DND-41 (cell line): ENCODE data around the gene PGAP3.

Source experiments
- ATAC-seq: fragments of 200-7000 bp; cut with Tn5 transposase; 3 replicates; pipeline ENCODE4 v1.9.1; 2021; ENCODE audit warnings: low read depth; ENCODE audit not compliant: insufficient read depth
- DNase-seq: peaks from one replicate; pipeline ENCODE4 v3.0.0-alpha.2; 2020
- H2AFZ ChIP-seq: 2 replicates; pipeline ENCODE4 v1.6.0; 2012; ENCODE audit warnings: low read depth, low read length
- H3K27ac ChIP-seq: 2 replicates; pipeline ENCODE4 v1.5.1; 2012; ENCODE audit warnings: low read length, inconsistent platforms
- H3K27me3 ChIP-seq: fragments of 200-600 bp; sonication (generic); 2 replicates; pipeline ENCODE4 v1.6.0; 2012; ENCODE audit warnings: low read length, mild to moderate bottlenecking, inconsistent platforms; ENCODE audit not compliant: insufficient read depth, poor library complexity
- H3K36me3 ChIP-seq: 2 replicates; pipeline ENCODE4 v1.5.1; 2012; ENCODE audit warnings: low read length, inconsistent platforms; ENCODE audit not compliant: insufficient read depth
- H3K4me1 ChIP-seq: 2 replicates; pipeline ENCODE4 v1.5.1; 2012; ENCODE audit warnings: mild to moderate bottlenecking, low read length; ENCODE audit not compliant: insufficient read depth
- H3K4me2 ChIP-seq: 2 replicates; pipeline ENCODE4 v1.6.0; 2012; ENCODE audit warnings: mild to moderate bottlenecking, moderate library complexity, low read length, inconsistent platforms; ENCODE audit not compliant: insufficient read depth
- H3K4me3 ChIP-seq, 2 experiments: fragments of 200-600 bp in 1 of 2; shearing (Covaris generic) in 1 of 2; 2 replicates each; pipeline ENCODE4 v1.5.1; 2012 to 2016; ENCODE audit warnings: inconsistent platforms in 2 of 2, low read length in 2 of 2, mild to moderate bottlenecking in 2 of 2, low read depth in 1 of 2, moderate library complexity in 1 of 2
- H3K79me2 ChIP-seq: 2 replicates; pipeline ENCODE4 v1.6.0; 2012; ENCODE audit warnings: low read length, inconsistent platforms; ENCODE audit not compliant: insufficient read depth
- H3K9ac ChIP-seq: 2 replicates; pipeline ENCODE4 v1.6.0; 2012; ENCODE audit warnings: low read depth, mild to moderate bottlenecking, inconsistent platforms, low read length, moderate library complexity
- H3K9me3 ChIP-seq: 2 replicates; pipeline ENCODE4 v1.5.1; 2012; ENCODE audit warnings: low read length, moderate library complexity, mild to moderate bottlenecking, inconsistent platforms; ENCODE audit not compliant: insufficient read depth, severe bottlenecking
- H4K20me1 ChIP-seq: 2 replicates; pipeline ENCODE4 v1.6.0; 2012; ENCODE audit warnings: low read length; ENCODE audit not compliant: insufficient read depth
- EZH2 ChIP-seq: IDR thresholded peaks from 3 replicates; pipeline ENCODE4 v1.6.1; 2012; ENCODE audit warnings: borderline replicate concordance, low read depth, mild to moderate bottlenecking, moderate library complexity, low read length, inconsistent platforms; ENCODE audit not compliant: severe bottlenecking
- TF ChIP-seq, protein P1 (sequence below): IDR thresholded peaks from 2 replicates; pipeline ENCODE4 v1.5.1; 2012; ENCODE audit warnings: borderline replicate concordance, low read length, moderate library complexity, mild to moderate bottlenecking; ENCODE audit not compliant: poor library complexity, severe bottlenecking; ENCODE audit errors: extremely low read depth

PGAP3 gene

DNA sequence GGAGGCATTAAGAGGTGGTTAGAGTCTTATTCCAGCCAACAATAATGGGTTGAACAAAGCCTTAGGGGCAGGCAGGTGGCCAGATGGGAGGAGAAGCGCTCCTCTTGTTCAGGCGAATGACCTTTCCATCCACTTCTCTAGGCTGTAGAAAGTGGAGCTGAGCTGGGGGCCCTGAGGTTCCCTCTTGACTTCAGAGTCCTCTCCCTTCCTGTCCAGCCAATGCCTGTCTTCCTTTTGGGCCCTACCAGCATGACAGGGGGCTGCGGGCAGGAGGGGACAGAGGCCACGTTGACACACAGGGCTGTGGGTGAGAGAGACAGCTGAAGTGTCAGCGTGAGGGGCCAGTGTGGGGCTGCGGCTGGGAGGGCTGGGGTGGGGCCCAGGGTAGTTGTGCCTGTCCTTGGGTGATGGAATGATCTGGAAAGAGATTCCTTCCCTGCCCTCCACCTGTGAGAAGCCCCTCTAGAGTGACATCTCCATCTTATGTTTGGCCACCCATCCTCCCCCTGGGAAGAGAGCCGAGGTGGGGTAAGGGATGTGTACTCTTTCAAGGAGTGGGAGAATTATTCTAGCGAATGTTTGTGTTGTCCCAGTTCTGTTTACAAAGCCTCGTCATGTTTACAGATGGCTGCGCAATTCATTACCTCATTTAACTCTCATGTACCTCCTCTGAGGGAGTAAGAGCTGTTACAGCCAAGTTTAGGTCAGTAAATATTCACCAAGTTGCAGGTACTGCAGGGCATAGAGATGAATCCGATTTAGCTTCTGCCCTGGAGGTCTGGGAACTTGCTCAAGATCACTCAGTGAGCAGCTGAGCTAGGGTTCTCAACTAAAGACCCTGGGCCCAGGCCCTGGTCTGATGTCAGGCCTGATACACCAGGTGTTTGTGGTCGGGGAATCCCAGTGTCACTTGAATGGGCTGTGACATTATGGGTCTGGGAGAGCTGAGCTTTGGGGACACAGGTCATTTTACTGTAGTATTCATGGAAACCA lies 15.3 kb upstream of the PGAP3 start:
- no peaks in the 10 kb centered on the region for H3K27me3 ChIP-seq

DNA sequence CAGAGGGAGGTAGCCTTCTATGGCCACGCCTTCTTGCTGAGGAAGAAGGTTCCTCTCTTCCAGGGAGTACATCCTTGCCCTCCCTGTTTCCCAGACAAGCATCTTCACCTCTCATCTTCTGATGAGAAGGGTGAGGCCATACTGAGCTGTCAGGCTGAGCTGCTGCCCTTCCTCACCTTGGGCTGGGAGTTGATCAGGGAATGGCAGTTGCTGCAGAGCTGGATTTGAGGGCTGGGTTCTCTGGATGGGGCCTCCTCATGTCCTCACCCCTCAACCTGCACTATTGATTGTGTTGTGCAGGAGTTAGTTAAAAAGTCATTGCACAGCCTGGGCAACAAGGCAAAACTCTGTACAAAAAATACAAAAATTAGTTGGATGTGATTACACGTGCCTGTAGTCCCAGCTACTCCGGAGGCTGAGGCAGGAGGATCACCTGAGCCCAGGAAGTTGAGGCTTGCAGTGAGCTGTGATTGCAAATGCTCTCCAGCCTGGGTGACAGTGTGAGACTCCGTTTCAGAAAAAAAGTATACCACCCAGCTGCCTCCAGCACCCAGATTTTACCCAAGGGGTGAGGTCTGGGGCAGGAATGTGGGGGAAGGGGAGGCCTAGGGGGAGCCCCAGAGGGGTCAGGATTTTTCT lies 14.0 kb upstream of the PGAP3 start:
- TF ChIP-seq, protein P1, sequence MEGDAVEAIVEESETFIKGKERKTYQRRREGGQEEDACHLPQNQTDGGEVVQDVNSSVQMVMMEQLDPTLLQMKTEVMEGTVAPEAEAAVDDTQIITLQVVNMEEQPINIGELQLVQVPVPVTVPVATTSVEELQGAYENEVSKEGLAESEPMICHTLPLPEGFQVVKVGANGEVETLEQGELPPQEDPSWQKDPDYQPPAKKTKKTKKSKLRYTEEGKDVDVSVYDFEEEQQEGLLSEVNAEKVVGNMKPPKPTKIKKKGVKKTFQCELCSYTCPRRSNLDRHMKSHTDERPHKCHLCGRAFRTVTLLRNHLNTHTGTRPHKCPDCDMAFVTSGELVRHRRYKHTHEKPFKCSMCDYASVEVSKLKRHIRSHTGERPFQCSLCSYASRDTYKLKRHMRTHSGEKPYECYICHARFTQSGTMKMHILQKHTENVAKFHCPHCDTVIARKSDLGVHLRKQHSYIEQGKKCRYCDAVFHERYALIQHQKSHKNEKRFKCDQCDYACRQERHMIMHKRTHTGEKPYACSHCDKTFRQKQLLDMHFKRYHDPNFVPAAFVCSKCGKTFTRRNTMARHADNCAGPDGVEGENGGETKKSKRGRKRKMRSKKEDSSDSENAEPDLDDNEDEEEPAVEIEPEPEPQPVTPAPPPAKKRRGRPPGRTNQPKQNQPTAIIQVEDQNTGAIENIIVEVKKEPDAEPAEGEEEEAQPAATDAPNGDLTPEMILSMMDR = no peak
- TF ChIP-seq EZH2 = no peak
- no peak for ATAC-seq
- no peak for DNase-seq
- no peak overlapping the region for H3K27ac ChIP-seq
- no peaks in the 10 kb centered on the region for H3K9me3 ChIP-seq
- H3K9ac ChIP-seq = no peak overlapping the region
- no peaks in the 10 kb centered on the region for H3K4me1 ChIP-seq
- no peak overlapping the region for H3K4me3 ChIP-seq
- no peaks in the 10 kb centered on the region for H3K27me3 ChIP-seq
- H4K20me1 ChIP-seq = no peaks in the 10 kb centered on the region
- no peak overlapping the region for H3K4me2 ChIP-seq
- H2AFZ ChIP-seq = no peak overlapping the region
- no peaks in the 10 kb centered on the region for H3K79me2 ChIP-seq
- no peaks in the 10 kb centered on the region for H3K36me3 ChIP-seq

More for the DNA sequence above, 15.3 kb upstream of the PGAP3 start:
- Histone ChIP-seq H4K20me1 (no peaks in the 10 kb centered on the region), H3K36me3 (no peaks in the 10 kb centered on the region), H3K4me2 (no peak overlapping the region), H3K9me3 (no peaks in the 10 kb centered on the region), H3K4me3 (no peak overlapping the region), H3K4me1 (no peaks in the 10 kb centered on the region), H3K79me2 (no peaks in the 10 kb centered on the region), H3K9ac (no peak overlapping the region), H2AFZ (no peak overlapping the region), H3K27ac (no peak overlapping the region)
- DNase-seq = no peak
- TF ChIP-seq, protein P1 = no peak
- TF ChIP-seq EZH2 = no peak
- no peak for ATAC-seq

DNA sequence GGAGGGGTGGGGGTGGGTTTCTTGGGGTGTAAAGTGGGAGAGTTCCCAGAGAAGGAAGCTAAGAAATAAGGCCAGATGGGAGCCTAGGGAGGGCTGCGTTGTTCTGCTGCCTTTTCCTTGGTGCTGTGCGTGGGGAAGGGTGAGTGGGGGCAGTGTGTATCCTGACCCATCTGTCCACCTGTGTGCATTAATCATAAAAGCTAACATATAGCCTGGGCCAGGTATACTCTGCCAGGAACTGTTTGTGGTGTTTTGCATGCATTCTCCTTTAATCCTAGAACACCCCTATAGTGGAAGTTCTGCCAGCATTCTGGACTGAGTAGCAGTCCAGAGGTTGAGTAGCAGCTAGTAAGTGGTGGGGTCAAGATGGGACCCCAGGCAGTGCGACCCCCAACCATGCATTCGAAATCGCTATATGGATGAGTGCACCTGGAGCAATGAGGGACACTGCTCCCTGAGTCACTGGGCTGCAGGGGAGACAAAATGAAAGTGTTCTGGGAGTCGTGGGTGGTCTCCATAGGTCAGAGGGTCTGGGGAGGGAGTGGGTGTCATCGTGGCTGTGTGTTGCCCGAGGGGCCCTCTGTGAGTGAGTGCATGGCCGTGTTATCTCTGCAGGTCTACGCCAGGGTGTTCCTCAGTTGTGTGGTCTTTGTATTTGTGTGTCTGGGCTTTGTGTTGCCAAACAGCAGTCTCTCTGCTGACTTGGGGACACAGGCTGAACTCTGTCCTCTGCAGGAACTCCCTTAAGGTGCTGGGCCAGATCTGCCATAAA lies 13.3 kb upstream of the PGAP3 start:
- no peak overlapping the region for H3K27ac ChIP-seq
- no peaks in the 10 kb centered on the region for H3K9me3 ChIP-seq
- no peaks in the 10 kb centered on the region for H3K4me1 ChIP-seq
- no peak overlapping the region for H3K4me2 ChIP-seq
- H2AFZ ChIP-seq = no peak overlapping the region
- H3K79me2 ChIP-seq = no peaks in the 10 kb centered on the region
- no peak for ATAC-seq
- H4K20me1 ChIP-seq = no peaks in the 10 kb centered on the region
- H3K9ac ChIP-seq = no peak overlapping the region
- no peak for DNase-seq
- no peaks in the 10 kb centered on the region for H3K27me3 ChIP-seq
- no peak for TF ChIP-seq EZH2
- TF ChIP-seq, protein P1 = no peak
- no peaks in the 10 kb centered on the region for H3K36me3 ChIP-seq
- H3K4me3 ChIP-seq = no peak overlapping the region
